IPS-15b (cell line): ENCODE results near the gene NRXN3.
A peak's percentile ranks its signal among the peaks of the same experiment; 100 is the strongest.
"Not testable (repeated sequence)": the region's sequence is repeated elsewhere in the genome, so short reads cannot be mapped to it uniquely, and the experiment has no call there.

Experiments used
- H3K27me3 ChIP-seq: one replicate; pipeline ENCODE4 v1.6.1; 2013; ENCODE audit warnings: low read length; ENCODE audit not compliant: control insufficient read depth, insufficient read depth
- H3K36me3 ChIP-seq: one replicate; pipeline ENCODE4 v1.6.1; 2013; ENCODE audit warnings: low read length; ENCODE audit not compliant: control insufficient read depth, insufficient read depth
- H3K4me1 ChIP-seq: one replicate; pipeline ENCODE4 v1.6.1; 2013; ENCODE audit warnings: mild to moderate bottlenecking, low read length; ENCODE audit not compliant: control insufficient read depth, insufficient read depth
- H3K4me3 ChIP-seq: one replicate; pipeline ENCODE4 v1.5.1; 2013; ENCODE audit warnings: low read depth, low read length
- H3K9ac ChIP-seq: one replicate; pipeline ENCODE4 v1.6.1; 2013; ENCODE audit warnings: low read depth, mild to moderate bottlenecking, low read length
- H3K9me3 ChIP-seq: one replicate; pipeline ENCODE4 v1.6.1; 2013; ENCODE audit warnings: mild to moderate bottlenecking, low read length; ENCODE audit not compliant: control insufficient read depth, insufficient read depth

NRXN3 gene

GRCh38 chr14:78573736-78574135 lies 403.6 kb downstream of the NRXN3 start:
- H3K27me3 ChIP-seq, H3K9ac ChIP-seq, H3K4me3 ChIP-seq, H3K4me1 ChIP-seq, H3K36me3 ChIP-seq: not testable (repeated sequence)
- H3K9me3 ChIP-seq = peaks cover 12% of the 10 kb centered on the region

- H3K4me3 ChIP-seq = no peak overlapping the region
- H3K9me3 ChIP-seq = peaks cover 12% of the 10 kb centered on the region
- no peak overlapping the region for H3K9ac ChIP-seq
- no peaks in the 10 kb centered on the region for H3K4me1 ChIP-seq
- H3K36me3 ChIP-seq = no peaks in the 10 kb centered on the region
- no peaks in the 10 kb centered on the region for H3K27me3 ChIP-seq
Observed at GRCh38 chr14:78576437-78577166, 406.4 kb downstream of the NRXN3 start.

DNA sequence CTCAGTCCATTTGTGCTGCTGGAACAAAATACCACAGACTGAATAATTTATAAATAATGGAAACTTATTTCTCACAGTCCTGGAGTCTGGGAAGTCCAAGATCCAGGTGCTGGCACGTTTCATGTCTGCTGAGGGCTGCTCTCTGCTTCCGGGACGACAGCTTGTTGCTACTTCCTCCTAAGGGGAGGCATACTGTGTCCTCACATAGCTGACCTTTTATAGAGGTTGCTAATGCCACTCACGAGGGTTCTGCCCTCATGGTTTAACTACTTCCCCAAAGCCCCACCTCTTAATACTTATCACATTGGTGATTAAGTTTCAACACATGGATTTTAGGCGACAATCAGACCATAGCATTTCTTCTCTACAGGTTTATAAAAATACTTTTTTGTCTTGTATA lies 411.1 kb downstream of the NRXN3 start:
- no peaks in the 10 kb centered on the region for H3K27me3 ChIP-seq
- no peak overlapping the region for H3K4me3 ChIP-seq
- no peaks in the 10 kb centered on the region for H3K9me3 ChIP-seq
- H3K36me3 ChIP-seq = no peaks in the 10 kb centered on the region
- no peak overlapping the region for H3K9ac ChIP-seq
- H3K4me1 ChIP-seq = no peaks in the 10 kb centered on the region

- H3K4me1 ChIP-seq = no peaks in the 10 kb centered on the region
- H3K36me3 ChIP-seq = no peaks in the 10 kb centered on the region
- no peak overlapping the region for H3K4me3 ChIP-seq
- H3K9me3 ChIP-seq = no peaks in the 10 kb centered on the region
- H3K9ac ChIP-seq = no peak overlapping the region
- H3K27me3 ChIP-seq = no peaks in the 10 kb centered on the region
Observed at GRCh38 chr14:78586681-78587080, 416.5 kb downstream of the NRXN3 start.

DNA sequence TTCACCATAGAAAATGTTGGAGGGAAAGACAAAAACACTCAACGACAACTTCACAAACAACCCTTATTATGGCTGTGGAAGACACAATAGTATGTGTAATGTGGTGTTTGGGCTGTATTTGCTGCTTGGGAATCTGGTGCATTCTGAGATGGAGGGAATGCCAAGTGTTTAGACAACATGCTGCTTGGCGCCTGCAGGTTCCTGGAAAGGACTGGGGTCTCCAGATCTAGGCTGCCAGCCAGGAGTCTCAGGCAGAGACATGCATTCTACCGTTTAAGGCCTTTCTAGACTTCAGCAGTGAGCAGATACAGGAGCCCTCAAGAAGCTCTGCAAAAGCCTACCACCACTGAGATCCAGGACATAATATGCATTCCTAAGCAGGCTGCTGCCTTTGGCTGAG lies 418.7 kb downstream of the NRXN3 start:
- Histone ChIP-seq H3K9ac (no peak overlapping the region), H3K4me3 (no peak overlapping the region), H3K27me3 (no peaks in the 10 kb centered on the region), H3K36me3 (no peaks in the 10 kb centered on the region), H3K4me1 (no peaks in the 10 kb centered on the region), H3K9me3 (no peaks in the 10 kb centered on the region)

DNA sequence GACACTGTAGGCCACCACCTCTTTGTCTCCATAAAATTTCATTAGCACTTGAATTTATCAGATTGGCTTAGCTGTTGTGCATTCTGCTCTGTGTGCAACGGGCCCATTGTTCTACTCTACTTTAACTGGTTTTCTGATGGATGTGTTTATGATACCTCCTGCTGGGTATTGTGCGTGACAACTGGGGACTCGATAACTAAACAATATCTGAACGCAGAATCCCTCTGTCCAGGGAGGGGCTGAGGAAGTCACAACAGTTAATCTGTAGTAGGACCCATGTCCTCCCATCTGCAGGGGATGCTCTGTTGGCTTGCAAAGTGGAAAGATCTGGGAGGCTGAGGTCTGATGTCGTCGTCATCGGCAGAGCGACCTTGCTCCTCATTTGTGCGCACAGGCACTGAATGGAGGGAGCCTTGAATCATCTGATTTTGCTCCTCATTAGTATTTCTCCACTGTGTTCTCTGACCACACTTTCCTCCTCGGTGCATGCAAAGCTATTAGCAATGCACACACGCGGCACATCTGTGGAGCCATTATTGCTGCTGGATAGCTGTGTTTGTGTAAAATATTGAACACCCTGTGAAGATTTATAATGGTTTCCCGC lies 422.5 kb downstream of the NRXN3 start:
- Histone ChIP-seq H3K27me3 (no peaks in the 10 kb centered on the region), H3K4me1 (no peaks in the 10 kb centered on the region), H3K9me3 (no peaks in the 10 kb centered on the region), H3K36me3 (no peaks in the 10 kb centered on the region), H3K9ac (no peak overlapping the region), H3K4me3 (no peak overlapping the region)

DNA sequence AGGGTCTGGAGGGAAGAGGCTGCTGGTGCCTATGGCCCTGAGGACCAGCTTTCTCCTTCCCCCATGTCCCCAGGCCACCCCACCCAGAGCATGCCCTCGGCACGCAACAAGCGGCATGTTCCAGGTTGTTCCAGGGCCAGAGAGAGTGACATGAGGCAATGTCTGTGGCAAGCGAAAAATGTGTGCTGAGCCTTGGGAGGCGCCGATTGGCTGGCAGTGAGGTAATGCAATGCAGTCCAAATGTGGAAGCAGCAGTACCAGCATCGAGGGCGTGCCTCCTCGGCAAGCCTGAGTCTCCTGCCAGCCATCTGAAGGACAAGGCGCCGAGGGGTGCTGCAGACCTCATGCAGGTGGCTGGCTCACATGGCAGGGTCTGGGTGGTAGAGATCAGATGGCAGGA lies 423.8 kb downstream of the NRXN3 start:
- no peak overlapping the region for H3K9ac ChIP-seq
- H3K4me1 ChIP-seq = no peaks in the 10 kb centered on the region
- H3K9me3 ChIP-seq = no peaks in the 10 kb centered on the region
- no peaks in the 10 kb centered on the region for H3K36me3 ChIP-seq
- H3K27me3 ChIP-seq = peaks cover 3% of the 10 kb centered on the region
- H3K4me3 ChIP-seq = no peak overlapping the region

DNA sequence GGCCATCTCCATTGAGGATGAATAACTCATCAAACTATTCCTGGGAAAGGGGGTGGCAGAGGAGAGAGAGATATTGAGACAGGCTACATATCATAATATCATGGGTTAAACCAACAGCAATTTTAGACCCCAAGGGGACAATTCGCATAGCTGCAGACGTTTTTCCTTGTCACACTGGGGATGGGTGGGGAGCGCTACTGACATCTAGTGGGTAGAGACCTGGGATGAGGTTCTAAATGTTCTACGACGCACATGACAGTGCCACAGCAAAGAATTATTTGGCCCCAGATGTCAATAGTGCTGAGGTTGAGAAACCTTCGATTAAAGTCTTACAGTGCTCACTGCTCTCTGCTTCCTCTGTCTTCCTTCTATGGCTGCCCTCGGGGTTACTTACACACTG lies 425.6 kb downstream of the NRXN3 start:
- H3K36me3 ChIP-seq = no peaks in the 10 kb centered on the region
- no peaks in the 10 kb centered on the region for H3K4me1 ChIP-seq
- no peaks in the 10 kb centered on the region for H3K9me3 ChIP-seq
- H3K9ac ChIP-seq = no peak overlapping the region
- H3K27me3 ChIP-seq = peaks cover 3% of the 10 kb centered on the region
- H3K4me3 ChIP-seq = no peak overlapping the region

- no peak overlapping the region for H3K9ac ChIP-seq
- H3K9me3 ChIP-seq = no peaks in the 10 kb centered on the region
- H3K4me3 ChIP-seq = peak overlapping the region; percentile 4
- peaks cover 3% of the 10 kb centered on the region for H3K27me3 ChIP-seq
- no peaks in the 10 kb centered on the region for H3K36me3 ChIP-seq
- no peaks in the 10 kb centered on the region for H3K4me1 ChIP-seq
Observed at GRCh38 chr14:78598046-78598920, 428.1 kb downstream of the NRXN3 start.

DNA sequence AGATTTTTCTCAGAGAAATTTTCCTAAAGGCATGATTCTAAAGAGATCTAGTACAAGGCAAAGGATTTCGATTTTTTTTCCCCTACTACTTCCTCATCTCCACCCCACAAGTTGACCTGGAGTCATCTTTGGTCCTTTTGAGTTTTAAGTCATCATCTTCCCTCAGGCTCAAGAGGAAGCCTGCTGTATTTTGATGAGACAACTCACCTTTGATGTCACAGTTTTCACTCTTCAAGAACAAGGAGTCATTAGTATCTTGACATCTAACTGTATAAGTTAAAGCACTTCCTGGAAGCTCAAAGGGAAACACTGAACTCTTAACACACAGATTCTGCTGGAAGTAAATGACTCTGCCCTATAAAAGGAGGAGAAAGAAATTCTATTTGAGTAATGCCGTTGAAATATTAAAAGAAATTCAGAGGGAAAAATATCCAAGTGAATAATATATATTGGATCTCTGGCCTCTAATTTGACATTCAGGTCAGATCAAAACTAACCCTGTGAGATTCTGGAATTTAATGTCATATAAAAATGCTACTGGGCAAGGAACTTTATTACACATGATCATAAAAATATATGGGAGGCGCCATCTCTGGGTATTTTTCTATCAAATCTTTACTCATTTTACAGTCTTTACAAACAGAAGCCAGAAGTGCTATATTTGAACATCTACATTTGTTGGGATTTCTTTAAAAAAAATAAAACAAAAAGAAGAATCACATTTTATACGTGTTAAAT lies 435.0 kb downstream of the NRXN3 start:
- Histone ChIP-seq H3K4me1 (no peaks in the 10 kb centered on the region), H3K36me3 (no peaks in the 10 kb centered on the region), H3K9ac (no peak overlapping the region), H3K4me3 (no peak overlapping the region), H3K27me3 (no peaks in the 10 kb centered on the region), H3K9me3 (no peaks in the 10 kb centered on the region)

- no peak overlapping the region for H3K9ac ChIP-seq
- H3K36me3 ChIP-seq = no peaks in the 10 kb centered on the region
- no peaks in the 10 kb centered on the region for H3K27me3 ChIP-seq
- H3K4me1 ChIP-seq = no peaks in the 10 kb centered on the region
- H3K9me3 ChIP-seq = no peaks in the 10 kb centered on the region
- no peak overlapping the region for H3K4me3 ChIP-seq
Observed at GRCh38 chr14:78605897-78606500, 435.8 kb downstream of the NRXN3 start.
